Fibroblast of skin of scalp (primary cell): ENCODE measurements around the gene SCG2.
"Not testable (repeated sequence)": the region's sequence is repeated elsewhere in the genome, so short reads cannot be mapped to it uniquely, and the experiment has no call there.

Experiments used
- DNase-seq: peaks from one replicate; pipeline ENCODE4 v3.0.0-alpha.2; 2013

SCG2 gene

GRCh38 chr2:223612501-223612900 lies 10.3 kb upstream of the SCG2 start:
- no peak for DNase-seq

DNA sequence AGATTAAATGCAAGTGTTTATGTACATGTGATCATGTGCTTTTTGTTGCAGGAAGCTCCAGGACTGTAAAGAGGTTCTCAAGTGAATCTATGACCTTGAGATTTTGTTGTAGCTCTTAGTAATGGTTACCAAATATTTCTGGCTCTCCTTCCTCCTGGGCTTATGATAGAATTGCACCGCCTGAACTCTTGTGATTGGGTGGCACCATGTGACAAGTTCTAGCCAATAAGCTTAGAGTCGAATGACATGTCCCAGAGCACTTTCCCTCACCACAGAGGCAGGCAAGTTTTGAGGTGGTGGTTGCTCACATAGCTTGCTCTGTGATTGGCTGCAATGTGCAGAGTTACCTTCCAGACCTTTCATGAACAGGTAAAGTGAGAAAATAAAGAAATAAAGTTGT lies 8.9 kb upstream of the SCG2 start:
- DNase-seq: no peak

DNA sequence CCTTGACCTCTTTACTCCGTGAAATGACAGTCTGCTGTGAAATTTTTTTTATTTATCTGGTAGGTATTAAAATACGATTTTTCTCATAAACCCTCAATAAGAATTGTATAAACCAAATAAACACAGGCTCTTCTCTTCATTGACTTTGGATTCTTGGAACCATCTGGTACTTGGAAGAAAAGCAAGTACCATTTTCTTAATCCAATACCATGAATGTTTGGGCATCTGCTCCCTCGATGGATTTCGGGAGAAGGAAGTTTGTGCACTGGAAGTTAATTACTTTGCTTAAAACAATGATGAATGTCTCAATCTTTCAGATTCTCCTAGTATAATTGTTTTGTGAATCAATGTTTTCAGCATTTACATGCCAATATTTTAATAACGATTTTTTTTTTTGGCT lies 5.3 kb upstream of the SCG2 start:
- no peak for DNase-seq

DNA sequence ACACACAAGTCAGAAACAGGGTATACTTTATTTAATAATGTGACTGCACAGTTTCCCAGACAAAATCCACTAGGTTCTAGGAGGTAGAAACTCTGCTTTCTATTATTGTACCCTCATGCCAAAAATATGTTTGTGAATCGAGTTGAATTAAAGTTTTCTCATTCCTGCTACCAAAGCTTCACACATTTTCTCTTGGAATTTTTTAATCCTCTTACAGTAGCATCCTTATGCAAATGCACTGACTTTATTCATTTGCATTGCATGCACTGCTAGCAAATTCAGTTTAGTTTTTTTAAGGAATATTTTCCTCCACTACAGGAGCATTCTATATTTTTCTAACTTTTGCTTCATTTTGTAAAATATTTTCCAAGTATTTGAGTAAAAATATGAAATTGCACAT lies 4.8 kb upstream of the SCG2 start:
- DNase-seq: no peak

GRCh38 chr2:223604231-223604630 lies 2.1 kb upstream of the SCG2 start:
- no peak for DNase-seq

DNA sequence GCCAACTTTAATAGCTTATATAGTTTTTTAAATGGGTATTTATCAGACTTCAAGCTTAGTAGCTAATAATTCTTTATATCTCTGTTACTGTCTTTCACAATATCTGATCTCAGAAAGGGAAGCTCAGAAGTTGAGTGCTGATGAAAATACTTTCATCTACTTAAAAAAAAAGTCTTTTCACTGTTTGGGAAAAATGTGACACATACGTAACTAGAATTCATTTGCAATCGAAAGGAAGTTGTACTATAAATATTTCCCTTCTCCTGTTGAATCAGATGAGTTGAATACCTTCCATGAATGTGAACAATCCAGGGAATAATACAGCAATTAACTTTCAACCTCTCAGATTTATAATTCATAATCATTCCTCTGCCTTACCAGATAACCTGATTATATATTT lies 811 bp upstream of the SCG2 start:
- no peak for DNase-seq

DNA sequence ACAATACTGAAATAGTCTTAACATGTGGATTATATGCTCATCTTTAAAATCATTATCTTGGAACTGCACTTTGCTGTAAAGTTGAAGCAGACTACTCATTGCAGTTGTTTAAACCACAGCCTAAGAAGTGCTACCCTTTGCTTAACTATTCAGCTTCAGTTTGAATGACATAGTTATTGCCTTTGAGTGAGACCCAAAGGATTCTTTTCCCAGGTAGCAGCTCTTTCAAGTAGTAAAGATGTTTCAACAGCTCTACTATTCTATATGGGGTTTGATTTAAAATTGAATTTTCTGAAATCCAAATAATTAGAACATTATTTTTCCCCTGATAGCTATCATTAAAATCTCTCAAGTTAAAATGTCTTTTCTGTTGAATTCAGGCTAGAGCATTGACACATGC lies 1.1 kb downstream of the SCG2 start:
- DNase-seq: no peak

- DNase-seq: peak; percentile 54
Measured at GRCh38 chr2:223599640-223600380, 2.4 kb downstream of the SCG2 start.

DNA sequence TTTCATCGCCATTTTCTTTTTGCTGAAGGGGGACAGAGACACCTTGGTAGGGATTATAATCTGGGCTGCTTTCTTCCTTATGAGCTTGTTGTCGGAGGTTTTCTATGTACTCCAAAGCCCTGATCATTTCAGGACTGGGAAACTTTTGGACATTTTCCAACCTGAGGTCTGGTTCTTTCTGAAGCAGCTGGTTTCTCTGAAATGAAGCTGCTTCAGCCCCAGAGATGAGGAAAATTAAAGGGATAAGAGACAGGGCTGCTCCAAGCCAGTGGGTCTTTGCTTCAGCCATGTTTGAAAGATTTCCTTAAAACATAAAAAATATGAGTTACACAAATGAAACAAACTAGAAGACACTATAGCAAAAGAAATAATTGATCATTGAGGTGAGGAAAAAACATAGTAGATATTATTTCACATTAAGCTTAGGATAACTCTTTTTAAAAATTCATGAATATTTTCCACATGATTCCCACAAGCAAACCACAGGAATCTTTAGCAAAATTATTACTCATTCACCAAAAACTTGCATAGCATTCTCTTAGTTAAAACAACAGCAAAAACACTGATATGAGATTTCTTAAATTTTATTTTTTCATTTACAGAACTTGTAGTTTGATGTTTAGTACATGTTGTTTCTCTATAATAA lies 3.0 kb downstream of the SCG2 start:
- DNase-seq: peak; percentile 92

DNA sequence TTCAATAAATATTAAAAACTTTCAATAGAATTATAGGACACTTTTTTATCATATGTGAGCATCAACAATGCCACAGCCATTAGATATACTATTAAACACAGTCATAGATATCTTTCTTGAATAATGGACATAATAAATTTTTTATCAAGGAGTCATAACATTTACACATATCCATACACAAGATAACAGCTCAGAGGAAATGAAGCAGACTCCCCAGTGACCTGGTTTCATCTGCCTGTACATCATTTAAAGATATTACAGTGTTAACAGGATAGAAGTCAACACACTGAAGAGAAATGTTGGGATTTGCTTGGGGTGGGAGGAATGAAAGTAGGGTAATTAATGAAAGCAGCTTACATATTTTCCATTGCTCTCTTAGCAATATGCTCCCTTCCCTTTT lies 5.1 kb downstream of the SCG2 start:
- peak; percentile 76 for DNase-seq

GRCh38 chr2:223596208-223596607 lies 6.0 kb downstream of the SCG2 start:
- no peak for DNase-seq

GRCh38 chr2:223594831-223595230 lies 7.3 kb downstream of the SCG2 start:
- DNase-seq: no peak

DNA sequence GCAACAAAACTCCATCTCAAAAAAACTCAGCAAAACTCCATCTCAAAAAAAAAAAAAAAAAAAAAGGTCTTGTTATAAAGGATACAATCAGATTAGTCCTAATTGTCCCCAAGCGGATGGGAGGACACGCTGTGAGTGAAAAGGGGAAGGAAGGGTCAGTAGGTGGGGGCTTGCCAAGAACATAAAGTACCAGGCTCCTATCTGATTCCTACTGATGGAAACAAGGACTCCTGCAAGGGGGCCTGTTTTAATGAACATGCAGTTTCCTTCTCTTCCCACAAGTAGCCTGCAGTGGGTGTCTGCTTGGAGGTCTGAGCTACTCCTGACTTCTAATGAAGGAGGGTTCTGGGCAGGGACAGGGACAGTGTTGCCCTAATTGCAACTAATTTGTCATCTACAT lies 7.9 kb downstream of the SCG2 start:
- DNase-seq: no peak

- DNase-seq: not testable (repeated sequence)
Measured at GRCh38 chr2:223592689-223593088, 9.5 kb downstream of the SCG2 start.

DNA sequence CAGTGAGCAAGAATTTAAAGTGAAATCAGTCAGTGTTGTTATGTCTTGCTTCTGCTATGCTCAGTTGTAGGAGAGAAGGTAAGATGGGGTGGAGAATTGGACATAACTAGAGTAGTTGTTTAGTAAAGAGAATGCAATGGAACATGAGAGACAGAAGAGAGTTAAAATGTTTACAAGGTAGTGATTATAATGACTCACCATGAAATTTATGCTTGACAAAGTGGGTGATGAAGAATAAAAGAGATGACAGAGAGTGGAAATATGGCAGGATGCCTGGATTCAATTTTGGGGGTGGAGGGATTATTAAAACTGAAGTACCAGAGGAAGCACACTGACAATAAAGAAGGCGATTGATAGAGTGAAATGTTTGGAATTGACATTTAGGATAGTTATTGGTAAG lies 10.6 kb downstream of the SCG2 start:
- no peak for DNase-seq

DNA sequence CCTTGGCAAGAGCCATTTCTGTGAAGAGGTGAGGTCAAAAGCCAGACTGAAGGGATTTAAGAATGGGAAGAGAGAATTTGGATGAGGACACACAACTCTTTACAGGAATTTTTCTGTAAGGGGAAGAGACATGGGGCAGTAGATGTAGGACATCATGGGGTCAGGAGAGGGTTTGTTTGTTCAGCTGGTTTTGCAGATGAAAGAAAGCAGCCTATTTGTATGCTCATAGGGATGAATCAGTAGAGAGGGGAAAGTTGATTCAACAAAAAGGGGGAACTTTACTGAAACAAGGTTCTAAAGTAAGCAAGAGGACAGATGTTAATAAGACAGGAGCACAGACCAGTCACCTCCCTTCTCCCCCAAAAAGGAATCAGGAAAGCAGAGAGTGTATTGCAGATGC lies 11.2 kb downstream of the SCG2 start:
- peak; percentile 53 for DNase-seq

DNA sequence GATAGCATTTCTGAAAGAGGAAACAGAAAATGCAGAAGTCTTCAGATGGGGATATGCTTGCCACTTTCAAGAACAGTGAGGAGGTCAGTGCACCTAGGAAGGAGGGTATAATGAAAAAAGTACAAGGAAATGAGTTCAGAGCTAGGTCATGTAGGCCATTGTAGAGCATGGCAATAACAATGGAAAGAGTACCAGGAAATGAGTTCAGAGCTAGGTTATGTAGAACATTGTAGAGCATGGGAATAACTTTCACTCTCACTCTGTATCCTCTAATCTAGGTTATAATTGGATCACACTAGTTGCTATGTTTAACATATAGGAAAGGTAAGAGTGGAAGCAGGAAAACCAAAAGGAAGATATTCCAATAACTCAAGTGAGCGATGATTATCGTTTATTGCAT lies 12.3 kb downstream of the SCG2 start:
- DNase-seq: no peak

- DNase-seq: no peak
Measured at GRCh38 chr2:223588251-223588650, 13.9 kb downstream of the SCG2 start.

DNA sequence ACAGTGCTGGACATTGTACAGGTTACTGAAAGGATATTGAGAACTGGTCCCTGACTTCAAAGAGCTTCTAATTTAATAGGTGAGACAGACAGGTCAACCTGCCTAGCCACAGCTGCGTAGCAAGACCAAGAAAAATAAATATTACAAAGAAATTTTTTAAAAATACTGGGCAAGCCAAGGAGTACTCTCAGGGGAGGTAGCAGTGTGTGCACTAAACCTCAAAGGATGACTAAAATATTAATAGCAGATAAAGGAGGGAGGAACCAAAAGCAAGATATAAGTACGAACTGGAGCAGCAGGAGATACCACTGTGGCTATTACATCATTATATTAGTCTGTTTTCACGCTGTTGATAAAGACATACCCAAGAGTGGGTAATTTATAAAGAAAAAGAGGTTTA lies 14.9 kb downstream of the SCG2 start:
- no peak for DNase-seq

- peak; percentile 81 for DNase-seq
Measured at GRCh38 chr2:223586261-223586660, 15.9 kb downstream of the SCG2 start.

GRCh38 chr2:223585666-223586065 lies 16.5 kb downstream of the SCG2 start:
- DNase-seq: no peak

DNA sequence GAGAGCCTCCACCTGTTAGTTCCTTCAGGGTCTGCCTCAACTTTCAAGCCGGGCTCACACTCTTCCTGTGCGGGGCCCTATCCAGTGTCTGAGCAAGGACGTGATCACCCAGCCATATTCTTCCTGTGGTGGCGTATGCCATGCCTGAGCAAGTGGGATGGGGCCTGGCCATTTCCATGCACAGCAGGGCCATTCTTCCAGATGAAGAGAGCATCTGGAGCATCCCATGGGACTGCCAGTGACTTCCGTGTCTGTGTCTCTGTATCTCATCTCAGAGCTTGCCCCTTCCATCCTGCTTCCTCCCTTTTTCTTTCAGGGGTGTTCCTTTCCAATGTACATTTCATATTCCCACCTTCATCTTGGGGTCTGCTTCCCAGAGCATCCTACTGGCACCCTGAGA lies 20.2 kb downstream of the SCG2 start:
- DNase-seq: no peak

DNA sequence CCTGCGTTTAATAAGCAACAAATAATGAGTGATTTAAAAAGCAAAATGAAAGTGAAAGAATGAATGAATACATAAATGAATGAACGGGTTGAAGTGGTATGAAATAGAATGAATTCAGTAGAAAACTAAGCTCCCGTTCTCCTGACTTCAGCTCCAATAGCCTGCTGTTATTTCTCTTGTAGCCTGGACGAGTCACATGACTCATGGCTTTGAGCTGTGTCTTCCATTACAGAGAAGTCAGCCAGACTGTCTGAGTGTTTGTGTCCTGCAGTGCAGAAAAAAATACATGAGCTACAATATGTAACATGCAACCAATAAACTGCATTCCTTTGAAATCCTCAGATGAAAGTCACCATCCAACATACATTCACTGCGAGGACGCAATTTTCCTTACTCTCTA lies 21.2 kb downstream of the SCG2 start:
- peak; percentile 90 for DNase-seq

- no peak for DNase-seq
Measured at GRCh38 chr2:223578846-223579245, 23.3 kb downstream of the SCG2 start.

- peak; percentile 93 for DNase-seq
Measured at GRCh38 chr2:223576873-223577272, 25.3 kb downstream of the SCG2 start.
